HUES48 (cell line): Measurements from ENCODE around the gene MTMR11.
A peak's percentile ranks its signal among the peaks of the same experiment; 100 is the strongest.

Experiments
- H3K27ac ChIP-seq: one replicate; pipeline ENCODE4 v1.7.0; 2013; ENCODE audit warnings: low read depth, low read length, inconsistent platforms
- H3K27me3 ChIP-seq: 2 replicates; pipeline ENCODE4 v1.6.1; 2013; ENCODE audit warnings: mild to moderate bottlenecking, low read length; ENCODE audit not compliant: control insufficient read depth, insufficient read depth
- H3K36me3 ChIP-seq: 2 replicates; pipeline ENCODE4 v1.6.1; 2013; ENCODE audit warnings: low read length; ENCODE audit not compliant: control insufficient read depth, insufficient read depth
- H3K4me1 ChIP-seq: 2 replicates; pipeline ENCODE4 v1.6.1; 2013; ENCODE audit warnings: mild to moderate bottlenecking, low read length; ENCODE audit not compliant: control insufficient read depth, insufficient read depth
- H3K4me3 ChIP-seq: 2 replicates; pipeline ENCODE4 v1.5.1; 2013; ENCODE audit warnings: mild to moderate bottlenecking, low read depth, low read length
- H3K9ac ChIP-seq: 2 replicates; pipeline ENCODE4 v1.6.1; 2013; ENCODE audit warnings: mild to moderate bottlenecking, low read depth, low read length, moderate library complexity
- H3K9me3 ChIP-seq: 2 replicates; pipeline ENCODE4 v1.6.1; 2013; ENCODE audit warnings: low read length; ENCODE audit not compliant: control insufficient read depth, insufficient read depth

The MTMR11 gene, protein sequence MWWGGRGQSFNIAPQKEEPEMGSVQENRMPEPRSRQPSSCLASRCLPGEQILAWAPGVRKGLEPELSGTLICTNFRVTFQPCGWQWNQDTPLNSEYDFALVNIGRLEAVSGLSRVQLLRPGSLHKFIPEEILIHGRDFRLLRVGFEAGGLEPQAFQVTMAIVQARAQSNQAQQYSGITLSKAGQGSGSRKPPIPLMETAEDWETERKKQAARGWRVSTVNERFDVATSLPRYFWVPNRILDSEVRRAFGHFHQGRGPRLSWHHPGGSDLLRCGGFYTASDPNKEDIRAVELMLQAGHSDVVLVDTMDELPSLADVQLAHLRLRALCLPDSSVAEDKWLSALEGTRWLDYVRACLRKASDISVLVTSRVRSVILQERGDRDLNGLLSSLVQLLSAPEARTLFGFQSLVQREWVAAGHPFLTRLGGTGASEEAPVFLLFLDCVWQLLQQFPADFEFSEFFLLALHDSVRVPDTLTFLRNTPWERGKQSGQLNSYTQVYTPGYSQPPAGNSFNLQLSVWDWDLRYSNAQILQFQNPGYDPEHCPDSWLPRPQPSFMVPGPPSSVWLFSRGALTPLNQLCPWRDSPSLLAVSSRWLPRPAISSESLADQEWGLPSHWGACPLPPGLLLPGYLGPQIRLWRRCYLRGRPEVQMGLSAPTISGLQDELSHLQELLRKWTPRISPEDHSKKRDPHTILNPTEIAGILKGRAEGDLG

DNA sequence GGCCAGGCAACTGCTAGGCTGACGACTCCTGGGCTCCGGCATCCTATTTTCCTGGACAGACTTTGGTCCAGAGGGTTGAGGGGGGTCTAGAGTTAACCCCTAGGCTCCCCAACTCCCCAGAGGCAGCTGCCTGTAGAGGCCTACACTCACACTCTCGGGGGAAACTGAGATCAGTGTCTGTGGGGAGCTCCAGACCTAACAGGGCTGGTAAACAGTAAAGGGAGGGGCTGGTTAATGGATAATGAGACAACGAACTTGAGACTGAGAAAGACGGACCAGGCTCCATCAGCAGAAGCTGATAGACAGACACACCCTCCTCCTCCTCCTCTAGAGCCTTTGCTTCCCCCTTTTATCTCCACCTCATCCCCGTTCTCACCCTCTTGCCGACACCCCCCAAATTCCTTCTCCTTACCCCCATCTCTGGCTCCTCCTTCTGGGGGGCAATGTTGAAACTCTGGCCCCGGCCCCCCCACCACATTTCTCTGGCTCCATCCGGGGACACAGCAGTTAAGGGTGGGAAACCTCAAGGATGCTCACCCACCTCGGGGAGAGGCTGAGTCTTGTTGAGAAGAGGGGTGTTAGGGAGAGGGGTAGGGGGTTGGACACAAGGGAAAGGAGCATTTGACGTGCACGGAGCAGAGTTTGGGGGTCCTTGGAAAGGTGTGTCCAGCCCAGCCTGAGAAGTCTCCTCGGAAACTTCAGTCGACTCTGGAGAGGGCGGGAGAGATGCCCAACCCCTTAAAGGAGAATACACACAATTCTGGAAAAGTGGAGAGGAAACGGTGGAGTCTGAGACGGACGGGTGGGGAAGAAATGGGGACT lies at the start of gene MTMR11:
MTMR11 (minus strand) TSS at position 710 of the 822 bp plus-strand sequence; CDS start at position 478, 232 bp downstream.
- H3K27ac ChIP-seq = peak within 1 kb of the TSS; percentile 46
- no peaks in the 10 kb centered on the region for H3K36me3 ChIP-seq
- peaks cover 27% of the 10 kb centered on the region for H3K4me1 ChIP-seq
- H3K9me3 ChIP-seq = no peaks in the 10 kb centered on the region
- peak within 1 kb of the TSS; percentile 53 for H3K4me3 ChIP-seq
- H3K9ac ChIP-seq = no peak within 1 kb of the TSS
- H3K27me3 ChIP-seq = no peaks in the 10 kb centered on the region

- H3K4me3 ChIP-seq = no peak overlapping the region
- H3K9ac ChIP-seq = no peak overlapping the region
- H3K9me3 ChIP-seq = no peaks in the 10 kb centered on the region
- H3K27me3 ChIP-seq = no peaks in the 10 kb centered on the region
- no peak overlapping the region for H3K27ac ChIP-seq
- H3K36me3 ChIP-seq = peaks cover 20% of the 10 kb centered on the region
- H3K4me1 ChIP-seq = no peaks in the 10 kb centered on the region
These were observed 43.4 kb upstream of the MTMR11 start for GRCh38 chr1:149979972-149980540.

DNA sequence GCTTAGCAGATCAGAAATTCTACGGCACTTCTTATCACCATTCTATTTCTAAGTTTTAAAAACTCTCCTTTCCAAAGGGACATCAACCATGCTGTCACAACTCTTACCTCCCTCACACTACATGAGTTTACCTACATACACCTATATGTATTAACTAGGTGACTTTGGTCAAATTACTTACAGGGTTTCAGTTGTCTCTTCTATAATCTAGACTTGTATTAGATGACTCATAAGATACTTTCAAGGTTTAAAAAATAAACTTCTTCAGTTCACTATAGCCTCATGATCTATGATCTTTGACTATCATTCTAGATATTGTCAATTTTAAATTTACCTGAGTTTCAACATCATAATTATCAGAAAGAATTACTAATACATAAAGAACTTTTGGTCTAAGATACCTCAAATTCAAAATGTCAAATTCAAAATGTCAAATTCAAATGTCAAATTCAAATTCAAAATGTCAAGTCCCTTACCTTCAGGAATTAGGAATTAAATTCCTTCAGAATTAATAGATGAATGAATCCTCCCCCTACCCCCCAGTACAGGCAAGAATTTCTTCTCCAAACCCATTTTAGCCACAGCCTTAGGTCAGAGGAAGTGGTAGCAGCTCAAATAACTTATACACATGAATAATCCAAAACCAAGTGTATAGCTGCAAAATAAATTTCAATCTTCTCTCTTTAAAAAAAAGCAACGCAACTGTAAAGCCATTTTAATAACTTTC lies 42.7 kb upstream of the MTMR11 start:
- Histone ChIP-seq H3K4me3 (no peak overlapping the region), H3K36me3 (peaks cover 25% of the 10 kb centered on the region), H3K4me1 (no peaks in the 10 kb centered on the region), H3K9me3 (no peaks in the 10 kb centered on the region), H3K27me3 (no peaks in the 10 kb centered on the region), H3K27ac (no peak overlapping the region), H3K9ac (no peak overlapping the region)

DNA sequence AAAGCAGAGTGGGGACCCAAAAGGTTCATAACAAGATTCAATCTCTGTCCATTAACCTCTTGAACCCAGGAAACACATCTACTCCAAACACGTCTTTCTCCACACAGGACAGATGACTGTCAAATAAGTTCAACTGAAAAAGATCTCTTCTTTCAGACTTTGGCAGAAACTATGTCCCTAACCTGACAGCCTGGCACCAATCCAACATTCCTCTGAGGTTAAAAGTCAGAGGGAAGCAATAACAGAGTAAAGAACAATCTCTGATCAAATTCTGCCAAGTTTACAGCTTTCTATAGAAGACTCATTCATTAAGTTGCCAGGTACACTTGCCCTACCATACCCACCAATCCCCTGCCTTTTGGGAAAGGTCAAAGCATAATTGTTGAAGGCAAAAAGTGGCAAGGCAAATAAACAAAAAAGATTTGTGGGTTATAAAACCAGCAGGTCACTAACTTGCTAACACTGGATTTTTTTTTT lies 41.9 kb upstream of the MTMR11 start:
- Histone ChIP-seq H3K4me1 (no peaks in the 10 kb centered on the region), H3K4me3 (no peak overlapping the region), H3K36me3 (peaks cover 29% of the 10 kb centered on the region), H3K27me3 (no peaks in the 10 kb centered on the region), H3K9ac (no peak overlapping the region), H3K27ac (no peak overlapping the region), H3K9me3 (no peaks in the 10 kb centered on the region)

GRCh38 chr1:149977345-149977744 lies 40.7 kb upstream of the MTMR11 start:
- Histone ChIP-seq H3K27me3 (no peaks in the 10 kb centered on the region), H3K9me3 (no peaks in the 10 kb centered on the region), H3K4me1 (no peaks in the 10 kb centered on the region), H3K27ac (no peak overlapping the region), H3K36me3 (peaks cover 40% of the 10 kb centered on the region), H3K9ac (no peak overlapping the region), H3K4me3 (no peak overlapping the region)

GRCh38 chr1:149972547-149972946 lies 35.9 kb upstream of the MTMR11 start:
- no peaks in the 10 kb centered on the region for H3K9me3 ChIP-seq
- no peak overlapping the region for H3K4me3 ChIP-seq
- no peak overlapping the region for H3K27ac ChIP-seq
- H3K4me1 ChIP-seq = no peaks in the 10 kb centered on the region
- no peak overlapping the region for H3K9ac ChIP-seq
- H3K27me3 ChIP-seq = no peaks in the 10 kb centered on the region
- peaks cover 73% of the 10 kb centered on the region for H3K36me3 ChIP-seq

DNA sequence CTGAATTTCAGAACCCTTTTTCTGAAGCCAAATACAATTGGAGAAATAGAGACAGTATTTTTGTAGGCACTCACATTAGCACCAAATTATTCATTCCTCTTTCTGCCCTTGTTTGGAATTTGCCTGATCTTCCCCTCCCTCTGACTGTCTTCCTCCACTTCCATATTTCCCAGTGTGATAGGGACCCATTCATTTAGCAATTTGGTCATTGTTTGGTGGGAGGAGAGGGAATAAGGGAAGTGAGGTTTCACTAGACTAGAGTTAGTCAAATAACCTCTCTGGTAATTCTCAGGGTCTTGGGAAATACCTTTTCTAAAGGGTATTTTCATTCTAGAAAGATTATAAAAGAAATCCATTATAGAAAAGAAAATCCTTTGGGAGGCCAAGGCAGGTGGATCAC lies 31.0 kb upstream of the MTMR11 start:
- Histone ChIP-seq H3K36me3 (peaks cover 85% of the 10 kb centered on the region), H3K27me3 (no peaks in the 10 kb centered on the region), H3K4me3 (no peak overlapping the region), H3K27ac (no peak overlapping the region), H3K9me3 (no peaks in the 10 kb centered on the region), H3K4me1 (no peaks in the 10 kb centered on the region), H3K9ac (no peak overlapping the region)

DNA sequence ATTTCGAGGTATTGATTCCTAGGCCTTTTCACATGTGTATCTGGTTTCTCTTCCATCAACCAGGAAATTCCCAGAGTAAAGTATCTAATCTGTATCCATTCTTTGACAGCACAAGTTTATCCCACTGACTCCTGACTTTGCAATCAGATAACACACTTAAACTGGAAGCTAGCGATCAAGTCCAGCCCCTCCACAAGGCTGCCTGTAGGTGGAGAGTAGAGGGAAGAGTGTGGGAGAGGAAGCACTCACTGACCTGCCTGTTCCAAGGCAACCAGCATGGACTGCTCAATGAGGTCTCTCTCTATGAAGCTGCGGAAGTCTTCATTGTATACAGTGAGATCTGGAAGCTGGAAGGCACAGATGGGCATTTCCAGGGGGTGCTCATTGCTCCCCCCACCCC lies 30.4 kb upstream of the MTMR11 start:
- Histone ChIP-seq H3K27ac (no peak overlapping the region), H3K4me3 (no peak overlapping the region), H3K9me3 (no peaks in the 10 kb centered on the region), H3K36me3 (peaks cover 82% of the 10 kb centered on the region), H3K4me1 (no peaks in the 10 kb centered on the region), H3K27me3 (no peaks in the 10 kb centered on the region), H3K9ac (no peak overlapping the region)

DNA sequence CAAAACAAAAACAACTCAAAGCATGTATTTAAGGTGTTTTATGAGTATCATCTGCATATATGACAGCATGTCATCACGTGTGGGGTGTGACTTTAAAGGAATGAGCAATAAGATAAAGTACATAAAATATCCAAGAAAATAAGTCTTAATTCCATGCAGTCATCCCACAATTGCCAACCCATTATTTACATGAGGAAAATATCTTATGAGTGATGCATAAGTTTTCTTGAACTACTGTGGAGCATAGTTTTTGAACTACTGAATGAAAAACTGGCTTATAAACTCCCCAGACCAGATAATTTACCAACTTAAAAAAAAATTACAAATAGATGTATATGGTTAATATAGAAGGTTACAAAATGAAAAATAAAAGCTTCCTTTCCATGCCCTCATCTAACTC lies 29.7 kb upstream of the MTMR11 start:
- no peaks in the 10 kb centered on the region for H3K9me3 ChIP-seq
- H3K4me1 ChIP-seq = no peaks in the 10 kb centered on the region
- H3K36me3 ChIP-seq = peaks cover 80% of the 10 kb centered on the region

DNA sequence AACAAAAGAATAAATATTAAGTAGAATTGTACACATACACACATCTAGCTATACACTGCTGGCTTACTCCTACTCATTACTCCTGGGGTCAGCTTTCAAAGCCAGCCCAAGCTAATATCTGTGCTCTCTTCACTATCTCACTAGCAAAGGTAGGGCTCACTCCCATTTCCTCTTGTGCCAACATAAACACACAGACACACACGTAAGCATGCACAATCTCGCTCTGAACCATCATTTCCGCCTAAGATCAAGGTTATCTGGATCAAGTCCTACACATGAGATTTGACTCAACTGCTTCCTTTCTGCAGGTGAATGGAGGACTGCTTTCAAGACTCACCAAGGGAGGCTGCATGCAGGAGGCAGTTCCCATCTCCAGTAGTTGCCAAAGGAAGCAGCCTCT lies 28.8 kb upstream of the MTMR11 start:
- Histone ChIP-seq H3K4me1 (no peaks in the 10 kb centered on the region), H3K9me3 (no peaks in the 10 kb centered on the region), H3K9ac (no peak overlapping the region), H3K27me3 (no peaks in the 10 kb centered on the region), H3K36me3 (peaks cover 79% of the 10 kb centered on the region), H3K4me3 (no peak overlapping the region), H3K27ac (no peak overlapping the region)

More for the DNA sequence above, 29.7 kb upstream of the MTMR11 start:
- Histone ChIP-seq H3K27ac (no peak overlapping the region), H3K9ac (no peak overlapping the region), H3K27me3 (no peaks in the 10 kb centered on the region), H3K4me3 (no peak overlapping the region)
